Measurements from ENCODE around the gene EIF2B4. TPM values are rescaled to one million over a fixed set of nuclear protein-coding genes. Genes with fewer than 3 reads are reported as not detected.

The EIF2B4 gene
- 26.2 and 28.3 TPM in 2 replicates for total RNA-seq

DNA sequence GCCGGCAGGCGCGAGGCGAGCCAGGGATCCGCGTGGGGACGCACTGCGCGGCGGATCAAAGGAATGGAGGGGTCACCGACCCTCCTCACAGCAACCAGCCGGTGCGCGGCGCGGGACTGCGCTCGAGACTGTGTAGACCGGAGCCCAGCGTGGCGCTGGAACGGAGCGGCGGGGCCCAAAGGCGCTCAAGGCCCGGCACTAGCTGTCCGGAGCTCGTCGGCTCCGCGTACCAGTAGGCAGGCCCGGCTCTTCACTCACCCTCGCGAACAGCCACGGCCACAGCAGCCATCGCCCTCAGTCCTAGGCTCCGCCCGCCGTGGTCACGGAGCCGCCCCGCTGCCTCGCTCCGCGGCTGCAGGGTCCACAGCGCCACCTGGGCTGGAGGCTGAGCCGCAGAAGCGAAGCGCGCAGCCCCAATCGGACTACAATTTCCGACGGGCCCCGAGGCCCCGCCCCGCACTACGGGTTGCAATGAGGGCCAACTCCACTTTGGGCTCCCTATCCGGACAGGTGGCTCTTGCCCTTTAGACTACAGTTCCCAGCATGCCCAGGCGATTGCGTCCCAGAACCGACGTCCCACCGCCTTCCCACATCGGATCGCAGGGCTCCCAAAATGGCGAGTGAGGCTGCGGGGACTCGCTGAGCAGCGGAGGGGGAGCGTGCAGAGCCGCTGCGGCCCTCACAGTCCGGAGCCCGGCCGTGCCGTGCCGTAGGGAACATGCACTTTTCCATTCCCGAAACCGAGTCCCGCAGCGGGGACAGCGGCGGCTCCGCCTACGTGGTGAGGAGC, at the start of gene EIF2B4, which contains the start of gene SNX17:
TSS of gene EIF2B4 (minus strand) at position 313 of the 790 bp plus-strand sequence. CDS start at position 289, 24 bp downstream.
TSS of gene SNX17 (plus strand) at position 591 of the 790 bp plus-strand sequence. CDS start at position 719, 128 bp downstream.

DNA sequence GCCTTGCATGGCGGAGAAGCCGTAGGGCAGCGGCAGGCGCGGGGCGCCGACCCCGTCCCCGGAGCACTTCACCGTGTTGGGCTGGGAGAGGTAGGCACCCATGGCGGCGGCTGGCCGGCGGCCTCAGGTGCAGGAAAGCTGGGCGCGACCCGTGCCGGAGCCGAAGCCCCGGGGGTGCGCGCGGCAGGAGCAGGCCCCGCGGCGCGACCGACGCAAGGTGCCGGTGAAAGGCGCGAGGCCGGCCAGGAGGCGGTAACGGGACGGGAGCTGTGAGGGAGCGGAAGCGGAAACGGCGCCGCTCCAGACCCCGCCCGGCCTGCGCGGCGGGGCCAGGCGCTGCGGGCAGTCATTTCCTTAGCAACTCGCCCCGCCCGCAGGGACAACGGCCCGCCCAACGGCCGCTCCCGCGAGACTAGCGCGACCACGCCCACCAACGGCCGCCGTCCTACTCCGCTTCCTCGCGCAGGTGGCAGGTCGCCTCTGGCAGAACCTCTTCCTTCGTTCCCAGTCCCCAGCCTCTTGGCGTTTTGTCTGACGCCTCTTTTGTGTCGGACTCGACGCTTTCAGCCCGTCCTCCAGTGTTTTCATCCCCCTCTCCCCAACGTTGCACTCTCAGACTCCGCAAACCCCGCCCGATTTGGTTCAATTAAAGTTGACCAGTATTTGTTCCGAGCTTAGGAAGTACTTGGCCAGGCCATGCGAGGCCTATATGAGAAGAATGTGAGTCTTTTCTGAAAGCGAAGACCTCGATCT, 39.4 kb upstream of the EIF2B4 start, which contains the start of gene PPM1G:
TSS of gene PPM1G (minus strand) at position 271 of the 753 bp plus-strand sequence. CDS start at position 102, 169 bp downstream.

DNA sequence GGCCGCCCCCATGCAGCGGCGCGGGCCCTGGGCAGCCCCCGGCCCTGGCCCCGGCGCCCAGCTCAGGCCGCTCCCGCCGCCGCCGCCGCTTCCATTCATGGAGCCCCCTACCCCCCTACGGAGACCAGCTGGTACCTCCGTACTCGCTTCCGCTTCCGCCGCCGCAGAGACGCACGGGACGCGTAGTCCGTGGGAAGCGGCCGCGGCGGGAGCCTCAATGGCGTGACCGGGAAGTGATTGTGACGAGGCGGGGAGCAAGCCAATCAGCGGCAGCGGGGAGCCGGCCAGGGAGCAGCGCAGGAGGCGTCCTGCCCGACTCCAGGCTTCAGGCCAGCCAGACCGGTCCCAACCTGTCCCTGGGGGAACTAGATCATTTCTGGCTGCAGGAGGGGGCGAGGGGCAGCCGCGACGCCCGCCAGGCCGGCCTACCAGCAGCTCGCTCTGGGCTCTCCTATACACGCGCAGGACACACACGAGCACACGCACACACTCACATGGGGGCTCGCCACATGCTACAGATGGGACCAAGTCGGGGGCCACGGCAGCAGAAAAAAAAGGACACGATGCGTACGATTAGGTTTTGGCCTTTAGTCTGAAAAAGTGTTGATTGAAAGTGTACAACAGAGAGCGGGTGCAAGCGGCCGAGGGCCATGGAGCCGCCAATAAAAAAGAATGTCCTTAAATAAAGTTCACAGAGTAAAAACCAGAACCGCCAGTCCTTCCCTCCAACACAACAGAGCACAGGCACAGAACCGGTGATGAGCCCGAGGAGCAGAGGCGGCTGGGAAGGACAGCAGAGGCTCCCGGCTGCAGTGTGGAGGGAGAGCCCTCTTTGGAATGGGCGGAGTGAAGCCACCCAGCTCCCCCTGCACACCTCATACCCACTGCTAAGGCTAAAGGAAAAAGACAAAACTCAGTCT, 10.7 kb upstream of the EIF2B4 start, which contains the start of gene ZNF513:
TSS of gene ZNF513 (minus strand) at position 109 of the 920 bp plus-strand sequence. CDS start 208 bp downstream, outside the sequence.

DNA sequence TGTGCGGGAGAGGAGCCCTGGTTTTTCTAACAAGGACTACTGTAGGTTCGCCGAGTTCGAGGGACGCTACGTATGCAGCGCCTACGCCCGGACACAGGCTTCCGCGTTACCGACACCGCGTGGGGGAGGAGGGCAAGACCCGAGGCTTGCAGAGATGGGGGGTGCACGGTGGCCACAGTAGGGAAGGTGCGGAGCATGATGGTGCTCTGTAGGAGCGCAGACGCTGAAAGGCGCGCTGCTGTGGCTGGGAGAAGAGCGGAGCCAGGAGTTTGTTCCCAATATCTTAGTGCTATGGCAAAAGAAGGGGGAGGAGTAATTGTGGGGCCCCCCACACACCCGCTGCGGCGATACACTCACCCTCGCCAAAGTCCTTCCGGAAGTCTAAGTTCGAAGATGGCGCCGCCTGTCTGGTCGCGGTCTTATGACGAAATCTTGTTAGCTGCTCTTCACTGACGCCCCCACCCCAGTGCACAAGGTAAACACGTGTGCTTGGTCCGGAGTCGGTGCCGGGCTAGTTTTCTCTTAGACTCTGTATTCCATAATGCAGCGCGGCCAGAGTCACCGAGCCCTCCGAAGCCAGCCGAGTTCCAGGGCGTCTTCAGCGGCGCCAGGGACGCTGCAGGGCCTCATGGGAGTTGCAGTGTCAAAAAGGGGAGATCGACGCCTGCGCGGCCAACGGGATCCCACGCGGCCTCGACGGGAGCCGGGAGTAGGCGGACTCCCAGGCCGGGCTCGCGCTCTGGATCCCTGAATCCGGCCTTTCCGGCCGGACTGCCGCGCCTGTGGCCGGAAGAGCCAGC, 13.6 kb downstream of the EIF2B4 start, which contains the start of gene GTF3C2:
TSS of gene GTF3C2 (minus strand) at position 383 of the 800 bp plus-strand sequence. CDS start 13,210 bp downstream, outside the sequence.

DNA sequence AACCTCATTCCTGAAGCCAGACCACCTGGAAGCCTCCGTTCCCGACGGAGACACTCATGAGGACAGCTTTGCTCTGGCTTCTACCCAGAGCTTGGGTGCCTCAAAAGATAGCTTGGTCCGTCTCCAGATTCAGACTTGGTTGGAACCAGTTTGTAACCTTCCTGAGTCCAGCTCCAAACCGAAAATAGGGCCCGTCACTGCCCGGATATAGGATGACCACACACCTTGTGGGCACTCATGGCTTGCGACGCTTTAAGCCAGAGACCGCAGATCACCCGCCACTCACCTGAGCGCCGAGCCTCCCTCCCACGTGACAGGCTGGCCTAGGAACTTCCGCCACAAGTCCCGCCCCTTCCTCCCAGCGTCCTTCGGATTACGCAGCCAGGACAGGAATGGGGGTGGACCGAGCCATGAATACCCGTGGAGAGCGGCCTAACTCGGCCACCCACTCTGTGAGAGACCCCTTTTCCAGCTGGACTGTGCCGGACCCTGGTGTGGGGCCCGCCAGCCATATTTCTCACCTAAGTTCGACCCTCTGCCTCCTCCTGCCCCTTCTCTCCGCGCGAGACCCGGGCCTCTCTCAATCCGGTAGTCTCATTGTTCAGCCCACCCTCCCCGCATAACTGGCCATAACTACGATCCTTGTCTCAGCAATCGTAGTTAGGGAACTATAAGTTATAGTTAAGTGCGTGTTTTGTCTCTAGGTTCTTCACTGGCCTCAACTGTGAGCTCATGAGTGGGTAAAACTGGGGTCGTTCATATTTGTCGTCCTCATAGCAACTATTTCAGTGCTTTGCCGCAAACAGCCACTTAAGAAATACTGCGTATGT, 47.2 kb downstream of the EIF2B4 start, which contains the start of gene MPV17:
TSS of gene MPV17 (minus strand) at position 332 of the 830 bp plus-strand sequence. CDS start 580 bp downstream, outside the sequence.

Other genes starting within 250 kb of the EIF2B4 start
- gene ABHD1, start 246.5 kb downstream of the EIF2B4 start, total RNA-seq = under 0.01 TPM in 1 of 2 replicates, not detected in the other
- gene PREB, start 235.7 kb downstream of the EIF2B4 start, total RNA-seq = 37.8 and 48.1 TPM in 2 replicates
- gene PRR30, start 230.9 kb downstream of the EIF2B4 start, total RNA-seq = not detected in 2 replicates
- gene TCF23, start 221.3 kb downstream of the EIF2B4 start, total RNA-seq = not detected in 2 replicates
- gene ATRAID, start 158.3 kb downstream of the EIF2B4 start, total RNA-seq = 113 and 144 TPM in 2 replicates
- 43.6 and 48.1 TPM in 2 replicates for gene SLC5A6, start 158.1 kb downstream of the EIF2B4 start, total RNA-seq
- 40.1 and 62.4 TPM in 2 replicates for gene CAD, start 153.0 kb downstream of the EIF2B4 start, total RNA-seq
- gene SLC30A3, start 107.3 kb downstream of the EIF2B4 start, total RNA-seq = not detected in 2 replicates
- not detected in 2 replicates for gene DNAJC5G, start 94.9 kb downstream of the EIF2B4 start, total RNA-seq
- not detected in 2 replicates for gene TRIM54, start 87.9 kb downstream of the EIF2B4 start, total RNA-seq
- 0.59 and 0.73 TPM in 2 replicates for gene UCN, start 61.9 kb downstream of the EIF2B4 start, total RNA-seq
- gene MPV17, start 47.2 kb downstream of the EIF2B4 start, total RNA-seq = 88.8 and 100 TPM in 2 replicates
- 40.4 and 54.9 TPM in 2 replicates for gene GTF3C2, start 13.6 kb downstream of the EIF2B4 start, total RNA-seq
- 134 and 139 TPM in 2 replicates for gene SNX17, start 278 bp upstream of the EIF2B4 start, total RNA-seq
- gene ZNF513, start 10.4 kb upstream of the EIF2B4 start, total RNA-seq = 5.7 and 6.6 TPM in 2 replicates
- gene PPM1G, start 39.3 kb upstream of the EIF2B4 start, total RNA-seq = 73.5 and 102 TPM in 2 replicates
- gene NRBP1, start 58.3 kb upstream of the EIF2B4 start, total RNA-seq = 89.7 and 101 TPM in 2 replicates
- gene KRTCAP3, start 72.0 kb upstream of the EIF2B4 start, total RNA-seq = 0.39 TPM in 1 of 2 replicates, not detected in the other
- gene IFT172, start 119.4 kb upstream of the EIF2B4 start, total RNA-seq = 26.6 and 27.6 TPM in 2 replicates
- 8.4 and 11.0 TPM in 2 replicates for gene FNDC4, start 124.9 kb upstream of the EIF2B4 start, total RNA-seq
- 0.73 TPM in 1 of 2 replicates, not detected in the other for gene GCKR, start 126.5 kb upstream of the EIF2B4 start, total RNA-seq
- 16.5 and 22.7 TPM in 2 replicates for gene ZNF512, start 212.7 kb upstream of the EIF2B4 start, total RNA-seq